ENCODE results near the gene DIPK1A. TPM values are rescaled to one million over a fixed set of nuclear protein-coding genes. Genes with fewer than 3 reads are reported as not detected.

The DIPK1A gene
- total RNA-seq, 1 donor from 2014 or later = 5.6 TPM

- Histone ChIP-seq H3K9me3 (no peaks in the 10 kb centered on the region), H3K36me3 (peaks cover 100% of the 10 kb centered on the region), H3K27me3 (ENCODE audit: low read depth) (no peaks in the 10 kb centered on the region), H3K27ac (no peak overlapping the region), H3K4me3 (no peak overlapping the region), H3K4me1 (peaks cover 52% of the 10 kb centered on the region)
- TF ChIP-seq, protein P1, sequence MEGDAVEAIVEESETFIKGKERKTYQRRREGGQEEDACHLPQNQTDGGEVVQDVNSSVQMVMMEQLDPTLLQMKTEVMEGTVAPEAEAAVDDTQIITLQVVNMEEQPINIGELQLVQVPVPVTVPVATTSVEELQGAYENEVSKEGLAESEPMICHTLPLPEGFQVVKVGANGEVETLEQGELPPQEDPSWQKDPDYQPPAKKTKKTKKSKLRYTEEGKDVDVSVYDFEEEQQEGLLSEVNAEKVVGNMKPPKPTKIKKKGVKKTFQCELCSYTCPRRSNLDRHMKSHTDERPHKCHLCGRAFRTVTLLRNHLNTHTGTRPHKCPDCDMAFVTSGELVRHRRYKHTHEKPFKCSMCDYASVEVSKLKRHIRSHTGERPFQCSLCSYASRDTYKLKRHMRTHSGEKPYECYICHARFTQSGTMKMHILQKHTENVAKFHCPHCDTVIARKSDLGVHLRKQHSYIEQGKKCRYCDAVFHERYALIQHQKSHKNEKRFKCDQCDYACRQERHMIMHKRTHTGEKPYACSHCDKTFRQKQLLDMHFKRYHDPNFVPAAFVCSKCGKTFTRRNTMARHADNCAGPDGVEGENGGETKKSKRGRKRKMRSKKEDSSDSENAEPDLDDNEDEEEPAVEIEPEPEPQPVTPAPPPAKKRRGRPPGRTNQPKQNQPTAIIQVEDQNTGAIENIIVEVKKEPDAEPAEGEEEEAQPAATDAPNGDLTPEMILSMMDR (IDR thresholded peaks at IDR 0.05) = no peak
- no peak for ATAC-seq
- intact Hi-C loops (cut with DNase I) = no loop called here
- DNase-seq = no peak
These were observed 122.7 kb downstream of the DIPK1A start for GRCh38 chr1:92838519-92838918.

DNA sequence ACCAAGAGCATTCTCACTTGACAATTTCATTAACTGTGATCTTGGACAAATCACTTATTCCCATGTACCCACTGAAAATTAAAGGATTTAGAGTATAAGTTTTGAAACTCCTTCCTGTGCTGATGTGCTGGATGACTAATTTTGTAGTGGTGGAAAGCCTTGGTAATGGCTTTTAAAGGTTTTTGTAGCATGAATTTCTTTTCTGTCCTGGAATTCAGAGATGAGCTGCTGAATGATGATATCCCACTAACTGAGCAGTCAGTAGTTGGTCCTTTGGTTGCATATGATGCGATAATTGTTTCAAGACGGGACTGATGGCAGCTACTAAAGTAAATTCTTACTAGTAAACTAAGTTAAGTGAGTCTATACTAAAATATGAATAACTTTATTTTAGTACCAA, 124.2 kb downstream of the DIPK1A start:
- H3K4me1 ChIP-seq = peaks cover 60% of the 10 kb centered on the region

GRCh38 chr1:92834617-92835016, 126.6 kb downstream of the DIPK1A start:
- Histone ChIP-seq H3K36me3 (peaks cover 63% of the 10 kb centered on the region), H3K27me3 (ENCODE audit: low read depth) (no peaks in the 10 kb centered on the region), H3K4me3 (no peak overlapping the region), H3K9me3 (no peaks in the 10 kb centered on the region), H3K27ac (no peak overlapping the region), H3K4me1 (peaks cover 57% of the 10 kb centered on the region)
- ATAC-seq = no peak
- intact Hi-C loops (cut with DNase I) = no loop called here
- TF ChIP-seq, protein P1 (IDR thresholded peaks at IDR 0.05) = no peak
- no peak for DNase-seq

More for the DNA sequence above, 124.2 kb downstream of the DIPK1A start:
- no peak overlapping the region for H3K4me3 ChIP-seq
- DNase-seq (no peak), ATAC-seq (no peak)
- H3K9me3 ChIP-seq = no peaks in the 10 kb centered on the region
- peaks cover 87% of the 10 kb centered on the region for H3K36me3 ChIP-seq
- intact Hi-C loops (cut with DNase I) = no loop called here
- TF ChIP-seq, protein P1 (IDR thresholded peaks at IDR 0.05) = no peak
- H3K27ac ChIP-seq = no peak overlapping the region
- no peaks in the 10 kb centered on the region for H3K27me3 ChIP-seq (ENCODE audit: low read depth)

DNA sequence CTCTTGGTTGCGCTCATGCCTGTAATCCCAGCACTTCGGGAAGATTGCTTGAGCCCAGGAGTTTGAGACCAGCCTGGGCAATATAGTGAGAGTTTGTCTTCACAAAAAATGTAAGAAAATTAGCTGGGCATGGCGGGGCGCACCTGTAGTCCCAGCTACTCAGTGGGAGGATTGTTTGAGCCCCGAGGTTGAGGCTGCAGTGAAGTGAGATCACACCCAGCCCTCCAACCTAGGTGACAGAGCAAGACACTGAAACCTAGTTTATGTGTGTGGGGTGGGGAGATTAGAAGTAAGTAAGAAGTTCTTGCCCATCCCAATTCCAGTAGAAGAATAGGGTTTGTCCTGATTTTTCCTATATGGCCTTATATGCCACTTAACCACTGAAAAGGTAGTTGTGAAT, 127.4 kb downstream of the DIPK1A start:
- Histone ChIP-seq H3K27me3 (ENCODE audit: low read depth) (no peaks in the 10 kb centered on the region), H3K36me3 (peaks cover 55% of the 10 kb centered on the region), H3K4me3 (peak overlapping the region; percentile 88), H3K27ac (peak overlapping the region; percentile 93), H3K9me3 (no peaks in the 10 kb centered on the region), H3K4me1 (peaks cover 50% of the 10 kb centered on the region)
- intact Hi-C loops (cut with DNase I) = no loop called here
- DNase-seq (no peak), ATAC-seq (no peak)
- TF ChIP-seq, protein P1 (IDR thresholded peaks at IDR 0.05) = no peak

- DNase-seq (no peak), ATAC-seq (peak; percentile 4 to 30)
- Histone ChIP-seq H3K27me3 (ENCODE audit: low read depth) (no peaks in the 10 kb centered on the region), H3K4me1 (peaks cover 44% of the 10 kb centered on the region), H3K36me3 (peaks cover 43% of the 10 kb centered on the region), H3K27ac (peak overlapping the region; percentile 93), H3K4me3 (peak overlapping the region; percentile 88), H3K9me3 (no peaks in the 10 kb centered on the region)
- TF ChIP-seq, protein P1 (IDR thresholded peaks at IDR 0.05) = no peak
- intact Hi-C loops (cut with DNase I) = no loop called here
These were observed 128.6 kb downstream of the DIPK1A start for GRCh38 chr1:92832537-92833114.

Measured in lower lobe of right lung (tissue), 2 donors.